ENCODE measurements around the gene CHCHD2. TPM values are rescaled to one million over a fixed set of nuclear protein-coding genes. Genes with fewer than 3 reads are reported as not detected.
"Not testable (repeated sequence)": the region's sequence is repeated elsewhere in the genome, so short reads cannot be mapped to it uniquely, and the experiment has no call there.

The CHCHD2 gene, protein sequence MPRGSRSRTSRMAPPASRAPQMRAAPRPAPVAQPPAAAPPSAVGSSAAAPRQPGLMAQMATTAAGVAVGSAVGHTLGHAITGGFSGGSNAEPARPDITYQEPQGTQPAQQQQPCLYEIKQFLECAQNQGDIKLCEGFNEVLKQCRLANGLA
- 307 TPM for polyA plus RNA-seq (2013, experiment 1 of 2; ENCODE audit: insufficient read length)
- polyA plus RNA-seq (2013, experiment 2 of 2; ENCODE audit: insufficient read length) = 289 TPM

DNA sequence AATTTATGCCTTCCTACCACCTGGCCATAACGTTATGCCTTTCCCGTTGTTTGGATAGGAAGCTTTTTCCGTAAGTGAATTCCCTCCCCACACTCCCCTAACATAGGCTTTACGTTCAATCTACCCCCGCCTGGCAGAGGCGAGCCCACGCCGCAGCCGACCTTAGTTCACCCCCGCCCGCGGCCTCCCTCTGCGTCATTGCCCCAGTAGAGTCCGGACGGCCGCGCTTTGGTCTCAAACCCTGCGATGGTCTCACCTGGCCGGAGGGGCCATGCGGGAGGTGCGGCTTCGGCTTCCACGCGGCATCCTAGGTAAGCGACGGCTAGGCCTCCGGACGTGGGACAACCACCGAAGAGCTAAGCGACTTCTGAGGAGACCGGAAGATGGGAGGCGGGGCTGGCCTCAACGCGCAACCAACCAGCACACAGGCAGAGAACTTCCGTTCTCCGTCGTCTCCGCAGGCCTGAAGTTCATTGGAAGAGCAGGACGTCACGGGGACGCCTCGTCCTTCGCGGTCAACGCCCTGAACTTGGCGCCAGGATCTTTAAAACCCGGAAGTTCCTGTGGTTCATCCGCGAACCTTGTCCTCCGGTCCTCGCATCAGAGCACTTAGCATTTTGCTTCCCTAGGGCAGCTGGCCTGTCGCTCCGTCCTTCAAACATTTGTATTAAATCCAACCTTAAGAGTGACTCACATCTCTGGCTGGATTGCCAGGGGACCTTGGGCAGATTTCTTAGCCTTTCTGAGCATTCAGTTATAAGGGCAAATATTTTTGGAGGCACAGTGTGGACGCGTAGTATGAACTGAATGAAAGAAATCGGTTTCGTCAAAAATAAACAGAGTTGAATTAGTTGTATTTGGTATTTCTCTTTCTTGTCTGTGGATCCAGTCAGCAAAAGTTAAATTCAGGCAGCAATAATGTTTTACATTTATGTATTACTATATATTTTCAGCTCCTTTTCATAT lies at the start of gene CHCHD2:
Gene CHCHD2, minus strand, starts transcription at position 369 of the 966 bp plus-strand sequence. Its CDS starts 63 bp downstream, at position 306.
- DNase-seq = peak; percentile 99

GRCh38 chr7:56131062-56131461 lies 24.8 kb upstream of the CHCHD2 start:
- DNase-seq = not testable (repeated sequence)

DNA sequence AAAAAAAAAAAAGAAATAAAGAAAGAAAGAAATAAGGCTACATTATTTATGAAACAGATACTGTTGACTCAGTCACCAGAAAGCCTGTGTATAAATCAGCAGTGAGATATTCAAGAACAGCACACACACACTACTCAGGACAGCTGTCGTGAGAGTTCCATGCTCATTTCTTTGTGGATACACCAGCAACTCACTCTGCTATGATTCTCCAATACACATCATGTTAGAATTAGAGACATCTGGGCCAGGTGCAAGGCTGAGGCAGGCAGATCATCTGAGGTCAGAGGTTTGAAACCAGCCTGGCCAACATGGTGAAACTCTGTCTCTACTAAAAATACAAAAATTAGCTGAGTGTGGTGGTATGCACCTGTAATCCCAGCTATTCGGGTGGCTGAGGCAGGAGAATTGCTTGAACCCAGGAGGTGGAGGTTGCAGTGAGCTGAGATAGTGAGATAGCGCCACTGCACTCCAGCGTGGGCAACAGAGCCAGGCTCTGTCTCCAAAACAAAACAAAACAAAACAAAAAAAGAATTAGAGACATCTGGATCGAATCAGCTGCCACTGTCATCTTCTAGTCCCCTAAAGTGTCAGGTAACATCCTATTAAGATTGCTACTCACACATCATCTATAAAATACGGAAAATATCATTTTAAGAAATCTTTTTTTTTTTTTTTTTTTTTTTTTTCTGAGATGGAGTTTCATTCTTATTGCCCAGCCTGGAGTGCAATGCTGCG lies 21.1 kb upstream of the CHCHD2 start:
- no peak for DNase-seq

- DNase-seq = no peak
Measured at GRCh38 chr7:56125831-56126230, 19.6 kb upstream of the CHCHD2 start.

DNA sequence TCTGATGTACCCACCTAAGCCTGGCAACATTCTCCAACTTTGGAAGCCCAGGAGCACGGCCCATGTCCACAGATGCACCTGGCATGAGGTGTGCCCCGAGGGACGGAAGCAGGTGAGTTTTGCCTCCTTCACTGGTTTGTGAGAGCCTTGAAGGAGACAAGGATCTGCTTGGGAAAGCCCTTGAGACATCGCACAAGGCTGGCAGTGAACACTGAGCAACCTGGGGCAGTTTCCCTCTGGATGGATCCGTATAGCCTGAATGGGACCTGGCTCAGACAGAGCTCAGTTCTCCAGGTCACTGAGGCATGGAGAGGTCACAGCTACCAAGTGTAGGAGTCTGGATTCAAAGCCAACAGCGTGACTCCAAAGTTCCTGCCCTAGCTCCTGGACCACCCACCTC lies 18.7 kb upstream of the CHCHD2 start:
- no peak for DNase-seq

DNA sequence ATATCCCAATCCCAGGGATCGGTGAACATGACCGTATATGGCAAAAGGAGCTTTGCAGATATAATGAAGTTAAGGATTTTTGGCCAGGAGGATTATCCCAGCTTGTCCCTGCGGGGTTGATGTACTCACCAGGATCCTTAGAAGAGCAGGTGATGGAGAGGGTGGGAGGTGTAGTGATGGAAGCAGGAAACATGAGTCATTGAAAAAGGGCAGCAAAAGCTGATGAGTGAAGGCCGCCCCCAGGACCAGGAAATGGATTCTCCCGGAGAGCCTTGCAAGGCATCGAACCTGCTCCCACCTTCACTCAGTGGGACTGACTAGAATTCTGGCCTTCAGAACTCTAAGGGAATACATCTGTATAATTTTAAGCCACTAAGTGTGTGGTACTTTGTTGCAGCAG lies 15.2 kb upstream of the CHCHD2 start:
- no peak for DNase-seq

DNA sequence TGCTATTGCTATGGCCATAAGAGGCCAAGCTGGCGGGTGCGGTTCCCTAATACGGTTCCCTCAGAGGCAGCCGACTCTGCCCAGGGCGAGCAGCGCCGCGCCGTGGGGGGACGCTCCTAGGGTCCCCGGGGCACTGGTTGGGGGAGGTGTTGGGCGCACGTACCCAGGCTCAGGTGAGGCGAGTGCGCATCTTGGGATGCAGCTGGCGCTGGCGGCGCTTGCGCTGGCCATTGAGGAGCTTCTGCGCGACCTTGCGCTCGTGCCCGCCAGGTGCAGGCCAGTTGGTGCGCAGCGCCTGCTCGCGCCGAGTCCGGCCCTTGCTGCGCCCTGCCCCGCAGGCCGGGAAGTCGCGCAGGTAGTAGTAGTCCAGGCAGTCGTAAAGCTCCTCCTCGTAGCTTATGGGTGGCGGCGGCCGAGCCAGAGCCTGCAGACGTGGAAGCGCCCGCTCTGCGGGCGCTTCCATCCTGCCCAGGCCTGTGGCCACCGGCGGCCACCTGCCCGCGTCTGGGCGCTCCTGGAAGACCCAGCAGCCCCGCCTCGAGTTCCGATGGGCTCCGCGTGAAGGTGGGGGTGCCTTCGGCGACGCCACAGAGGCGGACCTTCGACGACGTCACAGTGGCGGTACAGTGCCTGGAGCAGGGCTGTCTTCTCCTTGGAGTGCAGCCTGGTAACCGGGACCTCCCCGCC lies 9.7 kb upstream of the CHCHD2 start, which contains the start of gene NUPR2:
Gene NUPR2, minus strand, starts transcription at position 566 of the 687 bp plus-strand sequence. Its CDS starts 103 bp downstream, at position 463.
- DNase-seq = no peak

GRCh38 chr7:56112244-56112643 lies 6.0 kb upstream of the CHCHD2 start:
- DNase-seq = not testable (repeated sequence)

- DNase-seq = no peak
Measured at GRCh38 chr7:56110611-56111010, 4.3 kb upstream of the CHCHD2 start.

DNA sequence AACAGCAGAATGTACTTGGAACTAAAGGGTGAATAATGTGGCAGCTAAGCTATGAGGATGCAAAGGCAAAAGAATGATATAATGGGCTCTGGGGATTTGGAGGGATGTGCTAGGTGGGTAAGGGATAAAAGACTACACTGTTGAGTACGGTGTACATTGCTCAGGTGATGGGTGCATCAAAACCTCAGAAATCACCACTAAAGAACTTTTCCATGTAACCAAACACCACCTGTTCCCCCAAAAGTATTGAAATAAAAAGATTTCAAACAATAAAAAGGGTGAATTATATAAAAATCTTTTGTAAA lies 1.6 kb upstream of the CHCHD2 start:
- no peak for DNase-seq

DNA sequence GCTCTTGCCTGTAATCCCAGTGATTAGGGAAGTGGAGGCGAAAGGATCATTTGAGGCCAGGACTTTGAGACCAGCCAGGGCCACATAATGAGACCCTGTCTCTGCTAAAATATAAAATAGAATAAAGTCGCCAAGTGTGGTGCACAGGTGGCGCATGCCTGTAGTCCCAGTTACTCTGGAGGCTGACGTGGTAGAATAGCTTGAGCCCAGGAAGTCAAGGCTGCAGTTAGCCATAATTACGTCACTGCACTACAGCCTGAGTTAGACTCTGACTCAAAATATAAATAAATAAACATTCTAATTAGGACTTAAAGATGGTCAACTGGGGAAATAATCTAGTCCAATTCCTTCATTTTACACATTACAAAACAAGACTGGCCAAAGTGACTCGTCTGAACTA lies 768 bp downstream of the CHCHD2 start:
- peak; percentile 62 for DNase-seq

DNA sequence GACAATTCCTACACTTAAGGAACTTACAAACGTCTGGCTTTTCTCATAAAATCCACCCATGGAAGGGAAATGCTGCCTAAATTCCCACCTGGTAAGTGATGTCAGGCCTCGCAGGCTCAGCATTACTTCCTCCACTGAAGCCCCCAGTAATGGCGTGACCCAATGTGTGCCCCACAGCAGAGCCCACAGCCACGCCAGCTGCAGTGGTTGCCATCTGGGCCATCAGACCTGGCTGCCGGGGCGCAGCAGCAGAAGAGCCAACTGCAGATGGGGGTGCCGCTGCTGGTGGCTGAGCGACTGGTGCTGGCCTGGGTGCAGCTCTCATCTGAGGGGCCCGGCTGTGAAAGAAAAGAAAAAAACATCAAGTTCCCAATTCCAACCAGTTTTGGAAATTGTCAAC lies 2.1 kb downstream of the CHCHD2 start:
- not testable (repeated sequence) for DNase-seq

DNA sequence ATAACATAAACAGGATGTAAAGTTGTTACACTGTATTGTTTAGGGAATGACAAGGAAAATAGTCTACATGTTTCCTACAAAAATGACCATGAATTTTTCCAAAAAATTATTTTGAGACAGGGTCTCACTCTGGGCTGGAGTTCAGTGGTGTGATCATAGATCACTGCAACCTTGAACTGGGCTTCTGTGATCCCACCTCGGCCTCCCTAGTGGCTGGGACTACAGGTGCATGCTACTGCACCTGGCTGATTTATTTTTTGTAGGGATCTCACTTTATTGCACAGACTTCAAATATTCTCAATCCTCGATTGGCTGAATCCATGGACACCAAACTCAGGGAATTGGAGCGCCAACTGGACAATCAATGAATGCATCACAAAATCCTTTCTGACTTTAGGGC lies 6.6 kb downstream of the CHCHD2 start:
- no peak for DNase-seq

- not testable (repeated sequence) for DNase-seq
Measured at GRCh38 chr7:56098187-56099008, 7.9 kb downstream of the CHCHD2 start.

DNA sequence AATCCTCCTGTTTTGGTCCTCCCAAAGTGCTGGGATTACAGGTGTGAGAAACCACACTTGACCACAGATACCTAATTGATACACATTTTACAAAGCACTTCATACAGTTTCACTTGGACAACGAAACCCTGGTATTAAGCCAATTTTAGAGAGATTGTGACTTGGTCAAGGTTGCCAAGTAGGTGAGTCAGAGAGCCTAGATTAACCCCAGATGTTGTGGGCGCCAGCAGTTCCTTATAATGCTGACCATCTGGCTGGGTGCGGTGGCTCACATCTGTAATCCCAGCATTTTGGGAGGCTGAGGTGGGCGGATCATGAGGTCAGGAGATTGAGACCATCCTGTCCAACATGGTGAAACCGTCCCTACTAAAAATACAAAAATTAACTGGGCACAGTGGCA lies 8.6 kb downstream of the CHCHD2 start:
- DNase-seq = peak; percentile 78

DNA sequence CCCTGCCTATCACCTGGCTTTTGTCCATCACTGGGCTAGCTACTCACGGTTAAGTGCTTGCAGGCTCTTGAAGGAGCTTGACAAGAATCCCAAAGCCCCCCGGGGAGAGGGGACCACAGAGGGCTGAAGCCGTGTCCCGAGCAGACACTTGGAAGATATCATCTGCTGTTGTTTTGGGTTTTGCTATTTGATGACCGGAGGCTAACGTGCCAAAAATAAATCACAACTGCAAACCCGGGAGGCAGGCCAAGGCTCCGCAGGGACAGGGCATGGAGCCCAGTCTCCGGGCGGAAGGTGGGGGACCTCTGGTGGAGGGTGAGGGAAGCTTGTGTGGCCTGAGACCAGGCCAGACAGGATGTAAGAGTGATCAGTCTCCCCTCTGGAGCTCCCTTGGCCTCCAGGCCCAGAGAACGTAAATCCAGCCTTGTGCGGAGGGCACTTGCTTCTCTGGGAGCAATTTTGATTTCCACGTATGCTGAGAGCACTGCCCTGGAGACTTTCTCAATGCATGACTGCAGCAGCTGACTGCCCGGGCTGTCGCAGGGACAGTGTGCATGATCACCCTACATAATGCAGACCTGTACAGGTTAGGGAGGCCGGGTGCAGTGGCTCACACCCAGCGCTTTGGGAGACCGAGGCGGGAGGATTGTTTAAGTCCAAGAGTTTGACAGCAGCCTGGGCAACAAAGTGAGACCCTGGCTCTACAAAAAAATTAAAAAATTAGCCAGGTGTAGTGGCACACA lies 13.3 kb downstream of the CHCHD2 start, which contains the start of gene PHKG1:
Gene PHKG1, minus strand, starts transcription at position 164 of the 743 bp plus-strand sequence. CDS start 4,011 bp downstream, outside the sequence.
- DNase-seq = peak; percentile 83

GRCh38 chr7:56092388-56092787 lies 13.9 kb downstream of the CHCHD2 start:
- not testable (repeated sequence) for DNase-seq

- DNase-seq = no peak
Measured at GRCh38 chr7:56091591-56091990, 14.7 kb downstream of the CHCHD2 start.

DNA sequence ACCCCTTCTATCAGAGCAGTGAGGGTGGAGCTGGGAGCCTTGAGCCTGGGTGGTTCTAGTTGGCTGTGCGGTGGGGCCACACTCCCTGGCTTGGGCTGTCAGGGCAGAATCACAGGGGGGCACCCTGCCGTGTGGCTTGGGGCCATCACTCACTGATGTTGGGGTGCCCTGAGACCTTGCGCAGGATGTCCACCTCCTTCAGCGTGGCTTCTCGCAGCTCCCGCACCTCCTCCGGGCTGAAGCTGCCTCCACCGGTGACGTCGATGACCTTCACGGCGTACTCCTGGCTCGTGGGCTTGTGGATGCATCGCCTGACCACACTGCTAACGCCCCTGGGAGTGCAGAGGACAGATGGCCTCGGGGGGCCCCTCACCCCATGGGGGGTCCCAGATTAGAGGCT lies 18.8 kb downstream of the CHCHD2 start:
- DNase-seq = no peak

DNA sequence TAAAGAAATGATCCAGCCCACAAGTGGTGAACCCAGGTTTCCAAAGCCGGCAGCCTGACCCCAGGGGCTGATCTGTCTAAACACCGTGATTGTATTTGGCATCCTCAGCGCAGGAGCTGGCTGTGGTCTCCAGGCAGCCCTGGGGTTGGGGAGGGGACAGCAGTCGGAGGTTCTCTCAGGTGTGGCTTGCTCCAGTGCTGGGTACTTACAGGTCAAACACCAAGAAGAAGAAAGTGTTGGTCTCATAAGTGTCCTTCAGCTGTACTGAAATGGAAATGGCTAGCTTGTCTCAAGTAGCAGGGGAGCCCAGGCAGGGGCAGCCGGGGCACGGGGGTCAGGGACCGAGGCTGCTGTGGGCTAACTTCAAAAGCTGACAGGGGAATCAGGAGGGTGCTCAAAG lies 19.5 kb downstream of the CHCHD2 start:
- no peak for DNase-seq

Measured in fibroblast of skin of scalp (primary cell).